K562 (cell line): Measurements from ENCODE around the gene BICC1. TPM values are rescaled to one million over a fixed set of nuclear protein-coding genes. Genes with fewer than 3 reads are reported as not detected.

ENCODE experiments used
- ATAC-seq: fragments of 200-7000 bp; cut with Tn5 transposase; 3 replicates; pipeline ENCODE4 v1.9.1; 2020; ENCODE audit warnings: moderate library complexity
- BruUV-seq: library from RNA; stranded (reverse); fragments of 400-500 nt; replicated peaks from 2 replicates; lab custom pipeline; 2021; lab: Mats Ljungman, UMichigan
- CTCF ChIA-PET: fragments of 300-600 bp; formaldehyde crosslinking; extraction: SDS; loops from one replicate; lab custom pipeline; 2021; ENCODE audit warnings: low intra/inter-chr PET ratio; lab: Yijun Ruan, JAX
- POLR2A ChIA-PET: fragments of 300-600, 350-650 bp; sonication (Branson Sonifier 250); formaldehyde crosslinking; extraction: SDS; loops from one replicate; lab custom pipeline; 2021; ENCODE audit warnings: antibody characterized with exemption, inconsistent platforms; lab: Yijun Ruan, JAX
- DNase-seq, 4 experiments: peaks; one replicate each; pipeline versions ENCODE4 v3.0.0 to v3.0.0-alpha.2; 2011 to 2018; ENCODE audit warnings: low spot score in 3 of 4, mixed read lengths in 3 of 4; ENCODE audit errors: extremely low read depth in 1 of 4
- FAIRE-seq: peaks from 2 replicates; lab custom pipeline; 2011; peaks lifted over from hg19 to GRCh38; lab: Jason Lieb, UNC
- H2AFZ ChIP-seq: 2 replicates; pipeline ENCODE4 v1.6.0; 2011; ENCODE audit warnings: low read depth, low read length, control low read depth, inconsistent platforms
- H3K27ac ChIP-seq: fragments of 200-600 bp; 3 replicates; pipeline ENCODE4 v1.8.0; 2011; ENCODE audit warnings: low read depth, mild to moderate bottlenecking, control low read depth, inconsistent platforms, low read length, moderate library complexity, mixed read lengths; ENCODE audit errors: extremely low read depth
- H3K27me3 ChIP-seq, 2 experiments: fragments of 300-600 bp in 1 of 2; 2 replicates in 1 of 2; 3 replicates in 1 of 2; pipeline versions ENCODE4 v1.6.0 to v1.8.0; 2011; ENCODE audit warnings: inconsistent platforms in 2 of 2, low read length in 2 of 2, mild to moderate bottlenecking in 1 of 2, mixed read lengths in 1 of 2, moderate library complexity in 1 of 2; ENCODE audit not compliant: control insufficient read depth in 2 of 2, insufficient read depth in 2 of 2
- H3K36me3 ChIP-seq: fragments of 300-600 bp; 3 replicates; pipeline ENCODE4 v1.8.0; 2011; ENCODE audit warnings: mild to moderate bottlenecking, low read length, inconsistent platforms; ENCODE audit not compliant: control insufficient read depth, insufficient read depth
- H3K4me1 ChIP-seq, 2 experiments: fragments of 200-600 bp in 1 of 2; replicated peaks in 1 of 2; 2 replicates in 1 of 2; 3 replicates in 1 of 2; pipeline versions ENCODE4 v1.5.1 to v1.8.0; 2011; ENCODE audit warnings: inconsistent platforms in 2 of 2, low read length in 2 of 2, mild to moderate bottlenecking in 1 of 2, mixed read lengths in 1 of 2, moderate library complexity in 1 of 2; ENCODE audit not compliant: control insufficient read depth in 2 of 2, insufficient read depth in 2 of 2
- H3K4me2 ChIP-seq: 2 replicates; pipeline ENCODE4 v1.6.1; 2011; ENCODE audit warnings: low read length, control low read depth, inconsistent platforms, mixed read lengths; ENCODE audit not compliant: insufficient read depth
- H3K4me3 ChIP-seq: fragments of 200-600 bp; sonication (generic), shearing (Covaris generic); 2 replicates; pipeline ENCODE4 v1.5.1; 2016; ENCODE audit warnings: control low read depth, inconsistent platforms
- H3K79me2 ChIP-seq: fragments of 200-600 bp; 3 replicates; pipeline ENCODE4 v1.8.0; 2011; ENCODE audit warnings: low read length, inconsistent platforms; ENCODE audit not compliant: control insufficient read depth, insufficient read depth
- H3K9ac ChIP-seq, 2 experiments: 2 replicates each; pipeline versions ENCODE4 v1.6.0 to v1.6.1; 2011; ENCODE audit warnings: low read depth in 2 of 2, low read length in 2 of 2, control low read depth in 1 of 2, inconsistent platforms in 1 of 2, mild to moderate bottlenecking in 1 of 2, mixed read lengths in 1 of 2; ENCODE audit not compliant: insufficient read depth in 1 of 2
- H3K9me1 ChIP-seq: one replicate; pipeline ENCODE4 v1.6.0; 2011; ENCODE audit warnings: inconsistent platforms, mild to moderate bottlenecking, low read length, moderate library complexity; ENCODE audit not compliant: control insufficient read depth, insufficient read depth
- H3K9me3 ChIP-seq: replicated peaks from 2 replicates; pipeline ENCODE4 v1.5.1; 2011; ENCODE audit warnings: low read depth, low read length, inconsistent platforms; ENCODE audit not compliant: control insufficient read depth, insufficient read depth
- H4K20me1 ChIP-seq: replicated peaks from 2 replicates; pipeline ENCODE4 v1.6.1; 2011; ENCODE audit warnings: low read length, inconsistent platforms, mixed read lengths; ENCODE audit not compliant: control insufficient read depth, insufficient read depth
- CHD4 ChIP-seq: fragments of 200-600 bp; sonication (generic); IDR thresholded peaks from 3 replicates; pipeline ENCODE4 v1.6.1; 2012; ENCODE audit warnings: low read depth, mild to moderate bottlenecking, mixed read lengths, low read length, inconsistent platforms; ENCODE audit not compliant: insufficient read depth, insufficient replicate concordance, poor library complexity, severe bottlenecking
- HDAC8 ChIP-seq: fragments of 450-650 bp; IDR thresholded peaks from 2 replicates; pipeline ENCODE4 v1.6.1; 2016; ENCODE audit warnings: mild to moderate bottlenecking, missing genetic modification characterization, moderate library complexity, missing compliant biosample characterization
- NR2C2 ChIP-seq, 2 experiments: fragments of 200-800 bp in 1 of 2; sonication (Bioruptor generic) in 1 of 2; sonication (generic) in 1 of 2; formaldehyde crosslinking in 1 of 2; IDR thresholded peaks; 2 replicates each; pipeline versions ENCODE4 v1.6.1 to v1.8.0; 2016 to 2022; ENCODE audit warnings: mild to moderate bottlenecking in 1 of 2, missing compliant biosample characterization in 1 of 2, missing genetic modification characterization in 1 of 2, missing genetic modification reagents in 1 of 2
- PHF8 ChIP-seq: fragments of 200-600 bp; sonication (generic); IDR thresholded peaks from 2 replicates; pipeline ENCODE4 v1.6.1; 2012; ENCODE audit warnings: mixed run types, mild to moderate bottlenecking, inconsistent platforms, low read length, moderate library complexity, borderline replicate concordance
- RB1 ChIP-seq: fragments of 450-650 bp; IDR thresholded peaks from 2 replicates; pipeline ENCODE4 v1.6.1; 2017; ENCODE audit warnings: low read depth, mild to moderate bottlenecking
- RUNX1 ChIP-seq: sonication (generic); IDR thresholded peaks from 2 replicates; pipeline ENCODE4 v1.6.1; 2016; ENCODE audit warnings: antibody characterized with exemption, low read depth
- XRCC5 ChIP-seq: fragments of 200-400 bp; formaldehyde crosslinking; IDR thresholded peaks from 2 replicates; pipeline ENCODE4 v1.6.1; 2017; ENCODE audit warnings: low read depth, mild to moderate bottlenecking, low read length
- ZNF263 ChIP-seq: sonication (generic); formaldehyde crosslinking; IDR thresholded peaks from 2 replicates; pipeline ENCODE4 v1.8.0; 2022; ENCODE audit warnings: mild to moderate bottlenecking, missing genetic modification reagents, borderline replicate concordance
- ZNF318 ChIP-seq, 2 experiments: fragments of 450-650 bp; IDR thresholded peaks; 2 replicates each; pipeline ENCODE4 v1.6.1; 2016; ENCODE audit warnings: mild to moderate bottlenecking in 2 of 2, borderline replicate concordance in 1 of 2, low read depth in 1 of 2, moderate library complexity in 1 of 2
- ZNF384 ChIP-seq: IDR thresholded peaks from 2 replicates; pipeline ENCODE4 v1.6.1; 2012; ENCODE audit warnings: low read depth, low read length, improper control_type of control experiment
- ZNF583 ChIP-seq: fragments of 250-450 bp; sonication (Bioruptor Pico); IDR thresholded peaks from 2 replicates; pipeline ENCODE4 v1.4.0; 2020
- WGBS: fragments of 100-300 bp; shearing (Covaris generic); methylation state at CpG from one replicate; pipeline ENCODE4 v1.1.6; 2016; ENCODE audit warnings: low coverage, mixed read lengths; ENCODE audit not compliant: insufficient coverage; ENCODE audit errors: missing lambda C conversion rate; 5-methylcytosine and 5-hydroxymethylcytosine counted together
- in situ Hi-C: fragments of 300-500 bp; cut with MboI; formaldehyde crosslinking; loops from 4 replicates; pipeline ENCODE4 v1.15.0; 2018; ENCODE audit warnings: inconsistent platforms, mixed read lengths
- intact Hi-C: fragments of 100-400 bp; cut with micrococcal nuclease; formaldehyde crosslinking; loops from 2 replicates; pipeline ENCODE4 v1.14.2; 2022
- polyA plus RNA-seq, 8 experiments: library from polyadenylated mRNA; depleted of rRNA in 4 of 8; stranded (reverse) in 5 of 8; unstranded in 3 of 8; fragments of >200 nt; fragmentation: Nextera tagmentation in 2 of 8; fragmentation: Illumina TruSeq in 1 of 8; extraction: Ambion mirVana in 2 of 8; extraction: Trizol in 1 of 8; gene quantifications; 2 replicates each; pipeline versions ENCODE4 v1.2.1 to v1.2.3, GENCODE V29; 2011 to 2014; ENCODE audit warnings: inconsistent platforms in 1 of 8, missing spikeins in 1 of 8
- total RNA-seq, 7 experiments: library from RNA; depleted of rRNA in 6 of 7; stranded (reverse); fragments of >200 nt in 6 of 7; fragmentation: Illumina TruSeq in 2 of 7; extraction: Trizol in 2 of 7; gene quantifications; 2 replicates each; pipeline versions ENCODE4 v1.2.1 to v1.2.3, GENCODE V29; 2011 to 2021; ENCODE audit warnings: low replicate concordance in 1 of 7
- TF ChIP-seq, protein P1 (sequence below): fragments of 250-450 bp; sonication (Bioruptor Pico); IDR thresholded peaks from 2 replicates; pipeline ENCODE4 v1.9.0; 2021; ENCODE audit warnings: mild to moderate bottlenecking, inconsistent platforms

The BICC1 gene
- total and polyA plus RNA-seq, 9 of the 15 experiments (the other 6 are each of a cell fraction or from before 2014, with no cell fraction given), result not detected

DNA sequence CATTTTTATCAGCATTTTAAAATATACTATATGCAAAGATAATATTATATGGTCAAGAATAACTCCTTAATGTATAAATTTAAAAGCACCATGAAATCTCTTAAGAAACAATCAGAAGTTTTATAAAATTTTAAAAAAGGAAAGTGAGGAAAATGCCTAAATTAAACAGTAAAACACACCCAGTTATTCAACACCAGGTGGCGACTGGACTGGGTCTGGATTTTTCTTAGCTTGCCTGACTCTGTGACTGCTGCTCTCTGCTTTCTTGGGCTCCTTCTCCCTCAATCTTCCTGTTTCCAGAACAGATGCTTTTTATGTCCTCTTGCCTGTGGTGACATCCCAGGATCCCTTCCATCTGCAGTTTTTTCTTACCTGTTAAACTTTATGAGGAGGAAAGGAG, 200.3 kb downstream of the BICC1 start:
- Histone ChIP-seq H3K27ac (no peak overlapping the region), H3K4me2 (no peak overlapping the region), H4K20me1 (no peaks in the 10 kb centered on the region), H3K4me1 (no peaks in the 10 kb centered on the region), H3K9me3 (no peaks in the 10 kb centered on the region; the same call in 1 of the 2 replicates), H3K9ac (no peak overlapping the region), H3K9me1 (no peaks in the 10 kb centered on the region), H3K4me3 (no peak overlapping the region), H3K27me3 (no peaks in the 10 kb centered on the region), H3K79me2 (no peaks in the 10 kb centered on the region), H3K36me3 (no peaks in the 10 kb centered on the region), H2AFZ (no peak overlapping the region)
- FAIRE-seq, result no peak
- no peak for ATAC-seq
- no TSS peak for BruUV-seq
- in situ Hi-C loops (no loop called here), intact Hi-C loops (no loop called here)
- 0% methylated on average over 1 of the region's 1 CpG for WGBS
- CTCF ChIA-PET, result no interaction called here
- POLR2A ChIA-PET, result no interaction called here
- TF ChIP-seq RB1 (no peak), HDAC8 (no peak), RUNX1 (no peak), XRCC5 (no peak), PHF8 (no peak), ZNF263 (CRISPR knock-in tag) (no peak), CHD4 (no peak), NR2C2 (CRISPR knock-in tag; IDR thresholded peaks at IDR 0.05) (no peak), NR2C2 (tag; IDR thresholded peaks at IDR 0.05) (no peak), ZNF384 (no peak), ZNF318 (IDR thresholded peaks at IDR 0.05; ENCODE audit: borderline replicate concordance in 1 of 2, low read depth in 1 of 2) (no peak), ZNF583 (no peak)
- TF ChIP-seq, protein P1, sequence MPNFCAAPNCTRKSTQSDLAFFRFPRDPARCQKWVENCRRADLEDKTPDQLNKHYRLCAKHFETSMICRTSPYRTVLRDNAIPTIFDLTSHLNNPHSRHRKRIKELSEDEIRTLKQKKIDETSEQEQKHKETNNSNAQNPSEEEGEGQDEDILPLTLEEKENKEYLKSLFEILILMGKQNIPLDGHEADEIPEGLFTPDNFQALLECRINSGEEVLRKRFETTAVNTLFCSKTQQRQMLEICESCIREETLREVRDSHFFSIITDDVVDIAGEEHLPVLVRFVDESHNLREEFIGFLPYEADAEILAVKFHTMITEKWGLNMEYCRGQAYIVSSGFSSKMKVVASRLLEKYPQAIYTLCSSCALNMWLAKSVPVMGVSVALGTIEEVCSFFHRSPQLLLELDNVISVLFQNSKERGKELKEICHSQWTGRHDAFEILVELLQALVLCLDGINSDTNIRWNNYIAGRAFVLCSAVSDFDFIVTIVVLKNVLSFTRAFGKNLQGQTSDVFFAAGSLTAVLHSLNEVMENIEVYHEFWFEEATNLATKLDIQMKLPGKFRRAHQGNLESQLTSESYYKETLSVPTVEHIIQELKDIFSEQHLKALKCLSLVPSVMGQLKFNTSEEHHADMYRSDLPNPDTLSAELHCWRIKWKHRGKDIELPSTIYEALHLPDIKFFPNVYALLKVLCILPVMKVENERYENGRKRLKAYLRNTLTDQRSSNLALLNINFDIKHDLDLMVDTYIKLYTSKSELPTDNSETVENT (CRISPR knock-in tag), result no peak
- DNase-seq, result no peak
